Midbrain (tissue), 1 donor: Measurements from ENCODE around the gene RNASE4.

Experiments used
- DNase-seq: peaks from one replicate; lab custom pipeline; 2025; lab: John Stamatoyannopoulos, UW

The RNASE4 gene

GRCh38 chr14:20675669-20676068 is 8.7 kb upstream of the RNASE4 start:
- no peak for DNase-seq

DNA sequence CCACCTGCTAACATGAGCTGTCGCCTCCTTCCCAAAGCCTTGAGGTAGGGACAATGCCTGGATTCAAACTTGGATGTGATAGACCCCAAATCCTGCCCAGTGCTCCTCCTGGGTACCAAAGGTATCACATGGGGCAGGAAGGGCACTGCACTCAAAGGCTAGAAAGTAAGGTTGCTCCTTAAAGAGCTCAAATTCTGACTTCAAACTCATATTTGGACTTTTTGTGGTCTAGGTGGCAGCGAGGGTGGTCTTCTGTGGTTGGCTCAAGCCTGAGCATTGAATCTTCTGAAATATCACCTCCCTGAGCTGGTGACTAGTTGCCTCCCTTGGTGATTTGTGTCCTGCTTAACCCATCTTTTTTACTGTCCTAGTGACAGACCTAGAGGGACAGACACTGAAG is 8.3 kb upstream of the RNASE4 start:
- DNase-seq, result no peak

DNA sequence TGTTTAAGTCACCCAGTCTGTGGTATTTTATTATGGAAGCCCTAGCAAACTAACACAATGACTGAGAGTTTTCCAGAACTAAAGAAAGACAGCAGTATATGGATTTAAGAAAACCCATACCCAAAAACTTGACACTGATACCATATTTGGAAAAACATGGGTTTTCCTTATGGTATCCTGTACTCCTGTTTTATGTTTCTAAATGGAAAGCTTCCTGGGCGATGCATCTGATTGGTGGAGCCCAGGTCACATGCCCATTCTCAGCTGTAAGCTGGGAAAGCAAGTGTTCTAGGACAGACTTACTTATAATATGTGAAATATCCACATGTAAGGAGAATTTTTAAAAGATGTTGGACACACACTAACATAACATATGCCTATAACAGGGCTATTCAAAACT is 4.5 kb upstream of the RNASE4 start:
- peak; percentile 32 for DNase-seq

GRCh38 chr14:20680363-20680762 is 4.0 kb upstream of the RNASE4 start:
- no peak for DNase-seq

GRCh38 chr14:20680843-20681347 is 3.5 kb upstream of the RNASE4 start:
- no peak for DNase-seq

DNA sequence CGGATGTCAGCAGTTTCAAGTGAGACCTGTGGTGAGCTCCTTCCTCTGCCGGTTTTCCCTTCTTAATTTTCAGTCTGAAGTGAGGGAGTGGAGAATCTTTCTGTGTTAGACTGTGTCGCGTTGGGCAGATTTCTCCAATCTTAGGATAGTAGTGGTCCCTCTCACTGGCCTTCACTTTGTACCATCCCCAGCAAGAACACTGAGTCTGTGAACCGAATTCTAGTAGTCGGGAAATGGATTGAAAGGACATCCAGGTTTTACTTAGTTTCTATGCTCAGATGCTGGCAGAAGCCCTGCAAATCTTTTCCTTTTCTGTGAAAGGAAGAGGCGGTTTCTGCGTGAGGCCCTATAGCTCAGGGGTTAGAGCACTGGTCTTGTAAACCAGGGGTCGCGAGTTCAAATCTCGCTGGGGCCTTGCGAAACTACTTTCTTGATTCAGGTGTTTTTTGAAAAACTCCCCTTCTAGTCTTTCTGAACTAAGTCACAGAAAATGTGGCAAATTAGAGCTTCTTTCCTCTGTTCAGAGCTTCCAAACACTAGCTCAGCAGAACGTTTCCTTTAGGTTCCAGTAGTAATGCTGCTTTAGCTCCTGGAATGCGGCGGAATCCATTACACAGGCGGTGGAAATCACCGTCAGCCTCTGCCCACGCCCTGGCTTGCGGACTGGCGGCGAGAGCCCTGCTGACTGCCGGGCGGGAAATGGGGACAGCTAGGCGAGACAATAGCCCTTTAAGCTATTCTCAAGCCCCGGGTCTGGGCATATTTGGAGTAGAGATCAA is 2.8 kb upstream of the RNASE4 start:
- DNase-seq, result peak; percentile 89

DNA sequence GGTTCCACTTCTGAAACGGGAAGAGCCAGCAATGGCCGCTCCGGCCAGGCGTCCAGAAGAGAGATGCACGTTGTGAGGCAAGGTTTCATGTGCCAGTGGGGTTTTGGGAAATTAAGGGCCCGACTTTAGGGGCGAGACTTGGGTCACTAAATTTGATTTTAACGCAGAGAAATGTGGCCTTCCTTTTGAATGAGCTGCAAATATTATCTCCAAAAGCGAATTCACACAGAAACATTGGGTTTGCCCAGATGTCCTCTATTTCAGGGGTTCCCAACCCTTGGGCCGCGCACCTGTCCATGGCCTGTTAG is 2.3 kb upstream of the RNASE4 start:
- DNase-seq, result no peak

GRCh38 chr14:20682435-20683124 is 1.8 kb upstream of the RNASE4 start:
- peak; percentile 93 for DNase-seq

GRCh38 chr14:20683125-20683890 is 1.1 kb upstream of the RNASE4 start:
- DNase-seq, result peak; percentile 89

DNA sequence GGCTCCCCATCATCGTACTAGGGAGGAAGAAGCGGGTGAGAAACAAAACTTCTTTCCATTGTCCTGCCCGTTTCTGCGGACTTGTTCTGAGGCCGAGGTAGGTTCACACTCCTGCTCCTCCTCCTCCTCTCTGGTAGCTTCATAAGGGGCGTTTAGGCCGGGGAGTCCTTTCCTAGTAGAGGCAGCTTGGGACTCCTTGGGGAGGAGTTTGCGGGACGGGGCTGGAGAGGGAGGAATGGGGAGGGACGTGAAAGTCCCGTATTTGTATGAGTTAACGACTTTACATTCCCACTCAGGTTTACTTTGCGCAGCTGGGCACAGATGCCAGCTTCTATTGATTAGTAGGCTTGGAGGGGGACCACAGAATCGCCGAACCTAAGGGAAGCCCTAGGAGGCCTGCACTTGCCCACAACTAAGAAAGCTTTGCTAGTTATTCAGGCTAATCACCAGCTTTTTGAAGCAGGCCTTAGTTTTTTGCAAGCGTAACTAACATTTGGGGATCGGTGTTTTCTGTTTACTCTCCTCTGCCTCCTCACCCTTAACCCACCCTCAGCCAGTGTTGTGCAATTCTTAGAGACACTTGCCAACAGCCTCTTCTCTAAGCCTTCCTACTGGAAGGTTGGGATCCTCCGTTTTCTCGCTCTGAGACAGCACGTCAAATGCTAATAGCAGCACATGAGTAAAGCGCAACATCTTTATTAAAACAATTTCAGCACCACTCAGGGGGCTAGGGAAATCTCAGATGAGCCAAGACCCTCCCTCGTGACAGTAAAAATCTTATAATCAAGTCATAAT is 499 bp downstream of the RNASE4 start:
- DNase-seq, result peak; percentile 36

- DNase-seq, result no peak
These were observed 2.2 kb downstream of the RNASE4 start for GRCh38 chr14:20686386-20687143.

GRCh38 chr14:20687362-20688166 is 3.2 kb downstream of the RNASE4 start:
- no peak for DNase-seq

DNA sequence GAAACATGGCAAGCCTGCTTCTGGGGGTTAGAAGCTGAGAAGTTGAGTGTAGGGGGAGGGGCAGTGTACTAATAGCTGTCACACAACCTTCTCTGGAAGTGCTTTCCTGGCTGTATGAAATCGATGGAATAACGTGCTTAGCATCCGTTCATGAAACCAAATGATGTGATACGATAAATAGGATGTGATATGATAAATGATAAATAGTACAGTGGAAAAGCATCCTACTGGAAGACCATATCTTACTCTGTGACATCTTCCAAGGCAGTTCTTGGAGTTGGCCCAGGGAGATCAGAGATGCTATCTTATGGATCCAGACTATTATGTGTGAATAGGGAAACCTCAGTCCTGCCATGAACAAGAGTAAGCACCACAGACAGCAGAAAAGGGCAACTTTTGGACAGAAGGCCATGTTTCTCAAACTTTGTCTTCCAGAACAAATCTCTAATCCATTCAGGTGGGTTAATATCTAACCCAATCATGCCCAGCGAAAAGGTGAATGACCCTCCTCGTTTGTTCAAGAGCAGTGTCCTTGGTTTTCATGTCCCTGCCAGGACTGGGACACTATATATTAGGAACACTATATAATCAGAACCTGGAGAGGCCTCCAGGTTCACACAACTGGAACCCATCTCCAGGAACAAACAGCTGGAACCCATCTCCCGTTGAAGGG is 3.9 kb downstream of the RNASE4 start, which contains the start of gene ANG:
ANG (plus strand) TSS at position 598 of the 673 bp plus-strand sequence. CDS start 4,801 bp downstream, outside the sequence.
- DNase-seq, result no peak

DNA sequence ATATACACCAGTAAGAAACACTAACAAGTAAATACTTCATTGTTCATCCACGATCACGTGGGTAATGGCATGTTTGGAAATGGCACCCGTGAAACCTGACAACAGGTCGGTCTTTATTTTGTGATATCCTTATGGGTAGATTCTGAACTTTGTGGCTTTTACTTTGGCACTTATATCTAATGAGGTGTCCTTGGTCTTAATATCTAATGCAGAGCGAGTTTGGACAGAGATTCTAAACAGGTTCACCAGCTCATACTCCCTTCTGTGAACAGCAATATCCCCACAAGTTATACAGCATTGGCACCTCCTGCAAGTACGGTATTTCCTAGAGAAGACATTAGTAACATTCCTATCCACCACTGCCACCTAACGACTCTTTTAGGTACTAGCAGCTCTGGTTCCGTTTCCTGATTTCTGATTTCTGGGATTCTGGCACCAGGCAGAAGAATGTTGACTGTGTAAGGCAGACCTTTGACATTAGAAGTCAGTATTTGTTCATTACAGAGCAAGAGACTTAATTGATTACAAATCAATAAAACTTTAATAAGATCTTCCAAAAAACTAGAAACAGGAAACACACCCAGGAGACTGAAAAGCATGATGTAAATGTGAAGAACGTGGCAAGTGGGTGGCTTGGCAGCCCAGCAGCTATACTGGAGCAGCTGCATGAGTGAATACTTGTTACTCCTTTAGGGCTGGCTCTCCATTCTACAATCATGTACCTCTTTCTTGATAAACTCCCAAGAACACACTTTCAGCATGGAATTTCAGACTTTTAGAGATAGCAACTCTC is 6.7 kb downstream of the RNASE4 start:
- peak; percentile 83 for DNase-seq

- no peak for DNase-seq
These were observed 7.9 kb downstream of the RNASE4 start for GRCh38 chr14:20692116-20692751.

GRCh38 chr14:20696764-20697163 is 12.4 kb downstream of the RNASE4 start:
- no peak for DNase-seq

- peak; percentile 85 for DNase-seq
These were observed 13.1 kb downstream of the RNASE4 start for GRCh38 chr14:20697273-20698017.

GRCh38 chr14:20698018-20698329 is 13.6 kb downstream of the RNASE4 start:
- no peak for DNase-seq
